K562 (cell line): ENCODE results near the gene EPHB4. TPM values are rescaled to one million over a fixed set of nuclear protein-coding genes. Genes with fewer than 3 reads are reported as not detected.

Experiments
- ILK ChIP-seq: fragments of 450-650 bp; IDR thresholded peaks from 2 replicates; pipeline ENCODE4 v1.6.1; 2016; ENCODE audit warnings: missing genetic modification characterization, low read depth, mild to moderate bottlenecking, missing compliant biosample characterization, moderate library complexity, borderline replicate concordance
- MCM7 ChIP-seq, 2 experiments: fragments of 450-650 bp; IDR thresholded peaks; 2 replicates each; pipeline ENCODE4 v1.6.1; 2016 to 2018
- NBN ChIP-seq: fragments of 450-650 bp; IDR thresholded peaks from 2 replicates; pipeline ENCODE4 v1.6.1; 2016; ENCODE audit warnings: low read depth, mild to moderate bottlenecking
- NFE2 ChIP-seq: IDR thresholded peaks from 2 replicates; pipeline ENCODE4 v1.6.1; 2014; ENCODE audit warnings: antibody characterized with exemption, low read depth
- NRF1 ChIP-seq, 2 experiments: fragments of 450-650 bp; IDR thresholded peaks in 1 of 2; conservative IDR thresholded peaks in 1 of 2; 2 replicates each; pipeline ENCODE4 v1.6.1; 2014; ENCODE audit warnings: mild to moderate bottlenecking in 2 of 2
- ZBTB7A ChIP-seq: IDR thresholded peaks from 2 replicates; pipeline ENCODE4 v1.6.1; 2011; ENCODE audit warnings: low read depth, mild to moderate bottlenecking, low read length, moderate library complexity, borderline replicate concordance; ENCODE audit not compliant: control insufficient read depth
- polyA plus RNA-seq, 8 experiments: library from polyadenylated mRNA; depleted of rRNA in 4 of 8; stranded (reverse) in 5 of 8; unstranded in 3 of 8; fragments of >200 nt; fragmentation: Nextera tagmentation in 2 of 8; fragmentation: Illumina TruSeq in 1 of 8; extraction: Ambion mirVana in 2 of 8; extraction: Trizol in 1 of 8; gene quantifications; 2 replicates each; pipeline versions ENCODE4 v1.2.1 to v1.2.3, GENCODE V29; 2011 to 2014; ENCODE audit warnings: inconsistent platforms in 1 of 8, missing spikeins in 1 of 8
- total RNA-seq, 7 experiments: library from RNA; depleted of rRNA in 6 of 7; stranded (reverse); fragments of >200 nt in 6 of 7; fragmentation: Illumina TruSeq in 2 of 7; extraction: Trizol in 2 of 7; gene quantifications; 2 replicates each; pipeline versions ENCODE4 v1.2.1 to v1.2.3, GENCODE V29; 2011 to 2021; ENCODE audit warnings: low replicate concordance in 1 of 7
- TF ChIP-seq, protein P1 (sequence below): fragments of 450-650 bp; IDR thresholded peaks from 2 replicates; pipeline ENCODE4 v1.6.1; 2016; ENCODE audit warnings: mild to moderate bottlenecking, moderate library complexity
- TF ChIP-seq, protein P2 (sequence below): fragments of 150-350 bp; conservative IDR thresholded peaks from 2 replicates; pipeline ENCODE4 v1.6.1; 2014; ENCODE audit warnings: low read length
- TF ChIP-seq, protein P3 (sequence below), 2 experiments: IDR thresholded peaks; 2 replicates each; pipeline ENCODE4 v1.6.1; 2011; ENCODE audit warnings: borderline replicate concordance in 1 of 2, control low read depth in 1 of 2, low read depth in 1 of 2, low read length in 1 of 2, mild to moderate bottlenecking in 1 of 2, mixed read lengths in 1 of 2, moderate library complexity in 1 of 2; ENCODE audit not compliant: insufficient read depth in 1 of 2, insufficient read length in 1 of 2, poor library complexity in 1 of 2, severe bottlenecking in 1 of 2; ENCODE audit errors: extremely low read depth in 1 of 2

The EPHB4 gene
- total and polyA plus RNA-seq, 9 of the 15 experiments (the other 6 are each of a cell fraction or from before 2014, with no cell fraction given) = 1.2 to 82.1 (median 37.9) TPM

DNA sequence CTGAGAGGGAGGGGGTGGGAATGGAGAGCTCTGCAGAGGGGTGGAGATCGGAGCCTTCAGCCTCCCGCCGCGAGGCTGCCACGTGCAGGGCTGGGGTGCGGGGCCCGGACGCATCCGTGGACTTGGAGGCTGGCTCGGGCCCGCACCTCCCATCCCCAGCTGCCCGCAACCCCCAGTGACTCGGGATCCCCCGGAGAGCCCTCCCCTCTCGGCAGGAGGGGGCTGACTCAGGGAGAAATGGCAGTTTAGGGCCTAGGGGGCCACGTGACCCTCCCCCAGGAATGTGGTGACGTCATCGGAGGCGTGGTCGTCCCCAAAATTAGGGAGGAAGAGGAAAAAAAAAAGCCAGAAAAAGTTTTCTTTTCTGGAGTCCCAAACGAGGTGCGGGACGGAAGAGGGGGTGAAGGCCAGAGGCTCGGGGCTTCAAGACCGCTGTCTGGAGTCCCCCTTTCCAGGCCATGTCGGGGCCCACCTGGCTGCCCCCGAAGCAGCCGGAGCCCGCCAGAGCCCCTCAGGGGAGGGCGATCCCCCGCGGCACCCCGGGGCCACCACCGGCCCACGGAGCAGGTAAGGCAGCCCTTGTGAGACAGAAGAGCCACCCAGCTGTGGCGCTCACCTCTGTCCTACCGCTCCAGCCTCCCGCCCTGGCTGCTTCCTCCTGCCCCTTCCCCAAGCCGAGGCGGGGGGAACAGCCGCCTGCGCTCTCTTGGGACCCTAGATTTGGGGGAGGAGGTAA is 39.9 kb upstream of the EPHB4 start, which contains the start of gene TRIP6 (continued):
- TF ChIP-seq ZBTB7A = peak; percentile 97
- TF ChIP-seq MCM7 (IDR thresholded peaks at IDR 0.05) = no peak
- TF ChIP-seq NRF1 (conservative IDR thresholded peaks at IDR 0.05 in 1 of 2, IDR thresholded peaks at IDR 0.05 in 1 of 2) = peak; percentile 36 to 48; a peak in 3 of 4 replicates
- TF ChIP-seq NBN = peak; percentile 99
- TF ChIP-seq, protein P1, sequence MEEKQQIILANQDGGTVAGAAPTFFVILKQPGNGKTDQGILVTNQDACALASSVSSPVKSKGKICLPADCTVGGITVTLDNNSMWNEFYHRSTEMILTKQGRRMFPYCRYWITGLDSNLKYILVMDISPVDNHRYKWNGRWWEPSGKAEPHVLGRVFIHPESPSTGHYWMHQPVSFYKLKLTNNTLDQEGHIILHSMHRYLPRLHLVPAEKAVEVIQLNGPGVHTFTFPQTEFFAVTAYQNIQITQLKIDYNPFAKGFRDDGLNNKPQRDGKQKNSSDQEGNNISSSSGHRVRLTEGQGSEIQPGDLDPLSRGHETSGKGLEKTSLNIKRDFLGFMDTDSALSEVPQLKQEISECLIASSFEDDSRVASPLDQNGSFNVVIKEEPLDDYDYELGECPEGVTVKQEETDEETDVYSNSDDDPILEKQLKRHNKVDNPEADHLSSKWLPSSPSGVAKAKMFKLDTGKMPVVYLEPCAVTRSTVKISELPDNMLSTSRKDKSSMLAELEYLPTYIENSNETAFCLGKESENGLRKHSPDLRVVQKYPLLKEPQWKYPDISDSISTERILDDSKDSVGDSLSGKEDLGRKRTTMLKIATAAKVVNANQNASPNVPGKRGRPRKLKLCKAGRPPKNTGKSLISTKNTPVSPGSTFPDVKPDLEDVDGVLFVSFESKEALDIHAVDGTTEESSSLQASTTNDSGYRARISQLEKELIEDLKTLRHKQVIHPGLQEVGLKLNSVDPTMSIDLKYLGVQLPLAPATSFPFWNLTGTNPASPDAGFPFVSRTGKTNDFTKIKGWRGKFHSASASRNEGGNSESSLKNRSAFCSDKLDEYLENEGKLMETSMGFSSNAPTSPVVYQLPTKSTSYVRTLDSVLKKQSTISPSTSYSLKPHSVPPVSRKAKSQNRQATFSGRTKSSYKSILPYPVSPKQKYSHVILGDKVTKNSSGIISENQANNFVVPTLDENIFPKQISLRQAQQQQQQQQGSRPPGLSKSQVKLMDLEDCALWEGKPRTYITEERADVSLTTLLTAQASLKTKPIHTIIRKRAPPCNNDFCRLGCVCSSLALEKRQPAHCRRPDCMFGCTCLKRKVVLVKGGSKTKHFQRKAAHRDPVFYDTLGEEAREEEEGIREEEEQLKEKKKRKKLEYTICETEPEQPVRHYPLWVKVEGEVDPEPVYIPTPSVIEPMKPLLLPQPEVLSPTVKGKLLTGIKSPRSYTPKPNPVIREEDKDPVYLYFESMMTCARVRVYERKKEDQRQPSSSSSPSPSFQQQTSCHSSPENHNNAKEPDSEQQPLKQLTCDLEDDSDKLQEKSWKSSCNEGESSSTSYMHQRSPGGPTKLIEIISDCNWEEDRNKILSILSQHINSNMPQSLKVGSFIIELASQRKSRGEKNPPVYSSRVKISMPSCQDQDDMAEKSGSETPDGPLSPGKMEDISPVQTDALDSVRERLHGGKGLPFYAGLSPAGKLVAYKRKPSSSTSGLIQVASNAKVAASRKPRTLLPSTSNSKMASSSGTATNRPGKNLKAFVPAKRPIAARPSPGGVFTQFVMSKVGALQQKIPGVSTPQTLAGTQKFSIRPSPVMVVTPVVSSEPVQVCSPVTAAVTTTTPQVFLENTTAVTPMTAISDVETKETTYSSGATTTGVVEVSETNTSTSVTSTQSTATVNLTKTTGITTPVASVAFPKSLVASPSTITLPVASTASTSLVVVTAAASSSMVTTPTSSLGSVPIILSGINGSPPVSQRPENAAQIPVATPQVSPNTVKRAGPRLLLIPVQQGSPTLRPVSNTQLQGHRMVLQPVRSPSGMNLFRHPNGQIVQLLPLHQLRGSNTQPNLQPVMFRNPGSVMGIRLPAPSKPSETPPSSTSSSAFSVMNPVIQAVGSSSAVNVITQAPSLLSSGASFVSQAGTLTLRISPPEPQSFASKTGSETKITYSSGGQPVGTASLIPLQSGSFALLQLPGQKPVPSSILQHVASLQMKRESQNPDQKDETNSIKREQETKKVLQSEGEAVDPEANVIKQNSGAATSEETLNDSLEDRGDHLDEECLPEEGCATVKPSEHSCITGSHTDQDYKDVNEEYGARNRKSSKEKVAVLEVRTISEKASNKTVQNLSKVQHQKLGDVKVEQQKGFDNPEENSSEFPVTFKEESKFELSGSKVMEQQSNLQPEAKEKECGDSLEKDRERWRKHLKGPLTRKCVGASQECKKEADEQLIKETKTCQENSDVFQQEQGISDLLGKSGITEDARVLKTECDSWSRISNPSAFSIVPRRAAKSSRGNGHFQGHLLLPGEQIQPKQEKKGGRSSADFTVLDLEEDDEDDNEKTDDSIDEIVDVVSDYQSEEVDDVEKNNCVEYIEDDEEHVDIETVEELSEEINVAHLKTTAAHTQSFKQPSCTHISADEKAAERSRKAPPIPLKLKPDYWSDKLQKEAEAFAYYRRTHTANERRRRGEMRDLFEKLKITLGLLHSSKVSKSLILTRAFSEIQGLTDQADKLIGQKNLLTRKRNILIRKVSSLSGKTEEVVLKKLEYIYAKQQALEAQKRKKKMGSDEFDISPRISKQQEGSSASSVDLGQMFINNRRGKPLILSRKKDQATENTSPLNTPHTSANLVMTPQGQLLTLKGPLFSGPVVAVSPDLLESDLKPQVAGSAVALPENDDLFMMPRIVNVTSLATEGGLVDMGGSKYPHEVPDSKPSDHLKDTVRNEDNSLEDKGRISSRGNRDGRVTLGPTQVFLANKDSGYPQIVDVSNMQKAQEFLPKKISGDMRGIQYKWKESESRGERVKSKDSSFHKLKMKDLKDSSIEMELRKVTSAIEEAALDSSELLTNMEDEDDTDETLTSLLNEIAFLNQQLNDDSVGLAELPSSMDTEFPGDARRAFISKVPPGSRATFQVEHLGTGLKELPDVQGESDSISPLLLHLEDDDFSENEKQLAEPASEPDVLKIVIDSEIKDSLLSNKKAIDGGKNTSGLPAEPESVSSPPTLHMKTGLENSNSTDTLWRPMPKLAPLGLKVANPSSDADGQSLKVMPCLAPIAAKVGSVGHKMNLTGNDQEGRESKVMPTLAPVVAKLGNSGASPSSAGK = peak; percentile 97
- peak; percentile 73 for TF ChIP-seq NFE2
- TF ChIP-seq ILK (tag) = no peak
- TF ChIP-seq, protein P2, sequence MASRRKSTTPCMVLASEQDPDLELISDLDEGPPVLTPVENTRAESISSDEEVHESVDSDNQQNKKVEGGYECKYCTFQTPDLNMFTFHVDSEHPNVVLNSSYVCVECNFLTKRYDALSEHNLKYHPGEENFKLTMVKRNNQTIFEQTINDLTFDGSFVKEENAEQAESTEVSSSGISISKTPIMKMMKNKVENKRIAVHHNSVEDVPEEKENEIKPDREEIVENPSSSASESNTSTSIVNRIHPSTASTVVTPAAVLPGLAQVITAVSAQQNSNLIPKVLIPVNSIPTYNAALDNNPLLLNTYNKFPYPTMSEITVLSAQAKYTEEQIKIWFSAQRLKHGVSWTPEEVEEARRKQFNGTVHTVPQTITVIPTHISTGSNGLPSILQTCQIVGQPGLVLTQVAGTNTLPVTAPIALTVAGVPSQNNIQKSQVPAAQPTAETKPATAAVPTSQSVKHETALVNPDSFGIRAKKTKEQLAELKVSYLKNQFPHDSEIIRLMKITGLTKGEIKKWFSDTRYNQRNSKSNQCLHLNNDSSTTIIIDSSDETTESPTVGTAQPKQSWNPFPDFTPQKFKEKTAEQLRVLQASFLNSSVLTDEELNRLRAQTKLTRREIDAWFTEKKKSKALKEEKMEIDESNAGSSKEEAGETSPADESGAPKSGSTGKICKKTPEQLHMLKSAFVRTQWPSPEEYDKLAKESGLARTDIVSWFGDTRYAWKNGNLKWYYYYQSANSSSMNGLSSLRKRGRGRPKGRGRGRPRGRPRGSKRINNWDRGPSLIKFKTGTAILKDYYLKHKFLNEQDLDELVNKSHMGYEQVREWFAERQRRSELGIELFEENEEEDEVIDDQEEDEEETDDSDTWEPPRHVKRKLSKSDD = no peak
- TF ChIP-seq, protein P3, sequence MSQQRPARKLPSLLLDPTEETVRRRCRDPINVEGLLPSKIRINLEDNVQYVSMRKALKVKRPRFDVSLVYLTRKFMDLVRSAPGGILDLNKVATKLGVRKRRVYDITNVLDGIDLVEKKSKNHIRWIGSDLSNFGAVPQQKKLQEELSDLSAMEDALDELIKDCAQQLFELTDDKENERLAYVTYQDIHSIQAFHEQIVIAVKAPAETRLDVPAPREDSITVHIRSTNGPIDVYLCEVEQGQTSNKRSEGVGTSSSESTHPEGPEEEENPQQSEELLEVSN (IDR thresholded peaks at IDR 0.05; ENCODE audit: borderline replicate concordance in 1 of 2, extremely low read depth in 1 of 2, insufficient read depth in 1 of 2, insufficient read length in 1 of 2, low read depth in 1 of 2, low read length in 1 of 2, poor library complexity in 1 of 2, severe bottlenecking in 1 of 2) = peak; percentile 92 to 96
